Small intestine (tissue), 7 donors: ENCODE data around the gene PSG7. TPM values are rescaled to one million over a fixed set of nuclear protein-coding genes. Genes with fewer than 3 reads are reported as not detected.
A peak's percentile ranks its signal among the peaks of the same experiment; 100 is the strongest.
"Not testable (repeated sequence)": the region's sequence is repeated elsewhere in the genome, so short reads cannot be mapped to it uniquely, and the experiment has no call there.

Experiments used
- DNase-seq, 2 donors: peaks; one replicate each; pipeline versions ENCODE4 v3.0.0 to v3.0.0-alpha.2; 2013
- FAIRE-seq: peaks from 2 replicates; lab custom pipeline; 2012; peaks lifted over from hg19 to GRCh38; lab: Jason Lieb, UNC
- H3K27ac ChIP-seq, 3 donors: one replicate each; pipeline ENCODE4 v1.5.1; 2013; ENCODE audit warnings: low read length in 2 of 3, mild to moderate bottlenecking in 2 of 3, control low read depth in 1 of 3, inconsistent platforms in 1 of 3, low read depth in 1 of 3, moderate library complexity in 1 of 3
- H3K27me3 ChIP-seq, 3 donors: one replicate each; pipeline ENCODE4 v1.6.1; 2013; ENCODE audit warnings: low read length in 3 of 3, inconsistent platforms in 1 of 3; ENCODE audit not compliant: control insufficient read depth in 3 of 3, insufficient read depth in 3 of 3
- H3K36me3 ChIP-seq, 3 donors: one replicate each; pipeline ENCODE4 v1.6.1; 2013; ENCODE audit warnings: low read length in 3 of 3, inconsistent platforms in 1 of 3, low read depth in 1 of 3, mild to moderate bottlenecking in 1 of 3, moderate library complexity in 1 of 3; ENCODE audit not compliant: control insufficient read depth in 3 of 3, insufficient read depth in 2 of 3
- H3K4me1 ChIP-seq, 3 donors: one replicate each; pipeline ENCODE4 v1.6.1; 2013; ENCODE audit warnings: low read length in 2 of 3, inconsistent platforms in 1 of 3, low read depth in 1 of 3, mild to moderate bottlenecking in 1 of 3, moderate library complexity in 1 of 3; ENCODE audit not compliant: control insufficient read depth in 3 of 3, insufficient read depth in 2 of 3
- H3K4me3 ChIP-seq, 3 donors: one replicate each; pipeline ENCODE4 v1.5.1; 2013; ENCODE audit warnings: low read length in 3 of 3, control low read depth in 1 of 3, inconsistent platforms in 1 of 3, low read depth in 1 of 3, mild to moderate bottlenecking in 1 of 3, moderate library complexity in 1 of 3
- H3K9me3 ChIP-seq, 2 donors: one replicate each; pipeline ENCODE4 v1.6.1; 2013; ENCODE audit warnings: low read depth in 1 of 2, low read length in 1 of 2; ENCODE audit not compliant: control insufficient read depth in 2 of 2, insufficient read depth in 1 of 2
- WGBS, 3 donors: extraction: QIAGEN DNeasy Blood & Tissue Kit; methylation state at CpG; one replicate each; pipeline ENCODE4 v1.1.7; 2013; 5-methylcytosine and 5-hydroxymethylcytosine counted together
- polyA plus RNA-seq, 4 donors: library from polyadenylated mRNA; stranded (reverse) in 3 of 4; unstranded in 1 of 4; fragments of 200-250 nt in 3 of 4; fragments of 120-200 nt in 1 of 4; gene quantifications; one replicate each; pipeline versions ENCODE4 v1.2.1 to v1.2.3, GENCODE V29; 2013
- donor health status: healthy with polysubstance abuse.
- donor health status: control.
- donor health status: control.
- donor health status: Bipolar disorder and iron deficiency.
- donor health status: healthy.

PSG7 gene
- polyA plus RNA-seq, 4 donors: not detected

DNA sequence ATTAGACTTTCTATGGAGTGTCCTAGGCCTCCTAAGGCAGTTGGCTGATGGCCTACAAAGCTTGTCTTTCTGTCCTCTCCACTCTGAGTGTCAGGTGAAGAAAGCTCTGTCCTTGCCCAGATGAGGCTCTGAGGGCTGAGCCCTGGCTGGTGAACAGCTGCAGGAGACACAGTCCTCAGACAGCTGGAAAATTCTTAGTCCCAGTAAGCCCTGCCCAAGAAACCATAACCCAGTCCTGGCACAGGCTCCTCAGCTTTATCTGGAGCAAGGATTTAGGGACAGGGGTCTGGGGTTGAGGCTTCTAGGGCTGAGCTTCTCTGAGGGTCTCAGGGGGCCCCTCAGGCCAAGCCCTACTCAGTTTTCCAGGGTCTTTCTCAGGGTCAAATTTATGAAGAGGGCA lies 2.3 kb downstream of the PSG7 start:
- H3K9me3 ChIP-seq, H3K27ac ChIP-seq, DNase-seq, H3K4me1 ChIP-seq, FAIRE-seq, H3K36me3 ChIP-seq, H3K4me3 ChIP-seq, H3K27me3 ChIP-seq: not testable (repeated sequence)

GRCh38 chr19:42934183-42934582 lies 2.8 kb downstream of the PSG7 start:
- H3K27me3 ChIP-seq, H3K4me3 ChIP-seq, H3K36me3 ChIP-seq, FAIRE-seq, DNase-seq, H3K9me3 ChIP-seq, H3K27ac ChIP-seq, H3K4me1 ChIP-seq: not testable (repeated sequence)

DNA sequence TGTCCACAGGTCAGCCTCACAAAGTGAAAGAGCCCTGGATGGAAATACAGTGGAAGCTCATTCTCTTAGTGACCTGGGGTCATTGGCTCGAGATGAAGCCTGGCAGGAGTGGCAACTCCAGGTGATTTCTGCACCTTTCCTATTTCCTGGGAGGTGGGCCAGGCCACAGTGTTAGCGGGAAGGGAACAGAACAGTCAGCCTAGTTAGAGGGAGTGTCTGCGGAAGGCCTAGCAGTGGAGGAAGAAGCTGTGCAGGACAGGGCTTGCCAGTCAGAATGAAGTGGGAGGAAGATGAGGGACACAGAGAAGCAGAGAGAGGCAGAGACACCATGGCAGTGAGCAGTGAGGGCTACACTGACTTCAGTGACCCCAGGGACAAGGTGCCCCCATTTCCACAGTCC lies 3.6 kb downstream of the PSG7 start:
- H3K36me3 ChIP-seq, FAIRE-seq, H3K4me1 ChIP-seq, DNase-seq, H3K27me3 ChIP-seq, H3K4me3 ChIP-seq, H3K9me3 ChIP-seq, H3K27ac ChIP-seq: not testable (repeated sequence)
- WGBS, 3 donors: 65 to 79% (median 67%) methylated on average over 3 of the region's 3 CpGs

- not testable (repeated sequence) for H3K9me3 ChIP-seq, H3K36me3 ChIP-seq, H3K4me3 ChIP-seq, H3K4me1 ChIP-seq, H3K27ac ChIP-seq, H3K27me3 ChIP-seq, FAIRE-seq, DNase-seq
- WGBS, 3 donors: 41 to 55% (median 50%) methylated on average over 5 of the region's 5 CpGs
Observed at GRCh38 chr19:42932485-42933101, 4.4 kb downstream of the PSG7 start.

GRCh38 chr19:42930214-42930613 lies 6.8 kb downstream of the PSG7 start:
- H3K36me3 ChIP-seq: not testable (repeated sequence)

GRCh38 chr19:42928896-42929295 lies 8.1 kb downstream of the PSG7 start:
- no peak for DNase-seq
- no peaks in the 10 kb centered on the region for H3K36me3 ChIP-seq
- H3K4me1 ChIP-seq: no peaks in the 10 kb centered on the region
- no peak for FAIRE-seq
- H3K9me3 ChIP-seq: no peaks in the 10 kb centered on the region
- no peaks in the 10 kb centered on the region for H3K27me3 ChIP-seq
- 77 to 88% (median 85%) methylated on average over 3 of the region's 3 CpGs for WGBS, 3 donors
- no peak overlapping the region for H3K4me3 ChIP-seq
- no peak overlapping the region for H3K27ac ChIP-seq

More at GRCh38 chr19:42930214-42930613, 6.8 kb downstream of the PSG7 start:
- DNase-seq, H3K27me3 ChIP-seq, H3K27ac ChIP-seq, FAIRE-seq, H3K4me1 ChIP-seq, H3K9me3 ChIP-seq, H3K4me3 ChIP-seq: not testable (repeated sequence)
- 0 to 6% (median 4%) methylated on average over 1 of the region's 1 CpG for WGBS, 3 donors

DNA sequence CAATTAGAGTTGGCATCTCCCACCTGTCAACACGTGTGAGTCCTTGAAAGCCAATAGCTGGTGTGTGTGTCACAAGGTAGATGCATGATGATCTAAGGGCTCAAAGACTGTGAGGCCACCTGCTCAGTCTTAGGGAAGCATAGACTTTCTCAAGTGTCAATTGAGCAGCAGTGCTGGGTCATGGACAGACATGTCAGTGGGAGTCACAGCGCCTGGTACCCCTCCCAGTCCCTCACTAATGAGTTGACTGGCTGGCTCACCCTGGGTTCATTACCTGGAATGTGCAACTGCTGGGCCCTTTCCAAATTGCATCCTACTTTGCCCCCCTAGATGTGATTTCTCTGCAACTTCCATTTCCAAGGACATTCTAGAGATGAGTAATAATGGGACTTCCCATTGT lies 10.2 kb downstream of the PSG7 start:
- no peaks in the 10 kb centered on the region for H3K36me3 ChIP-seq
- peaks cover 0 to 2% of the 10 kb centered on the region in 2 donors for H3K9me3 ChIP-seq

DNA sequence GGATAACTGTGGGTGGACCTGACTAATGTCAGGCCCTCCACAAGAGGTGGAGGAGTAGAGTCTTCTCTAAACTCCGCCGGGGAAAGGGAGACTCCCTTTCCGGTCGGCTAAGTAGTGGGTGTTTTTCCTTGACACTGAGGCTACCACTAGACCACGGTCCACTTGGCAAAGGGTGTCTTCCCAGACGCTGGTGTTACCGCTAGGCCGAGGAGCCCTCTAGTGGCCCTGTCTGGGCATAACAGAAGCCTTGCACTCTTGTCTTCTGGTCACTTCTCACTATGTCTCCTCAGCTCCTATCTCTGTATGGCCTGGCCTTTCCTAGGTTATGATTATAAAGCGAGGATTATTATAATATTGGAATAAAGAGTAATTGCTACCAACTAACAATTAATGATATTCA lies 13.9 kb downstream of the PSG7 start:
- not testable (repeated sequence) for H3K36me3 ChIP-seq, H3K4me3 ChIP-seq, H3K27me3 ChIP-seq, H3K4me1 ChIP-seq, FAIRE-seq, H3K27ac ChIP-seq, H3K9me3 ChIP-seq
- 43 to 49% (median 46%) methylated on average over 9 of the region's 9 CpGs for whole genome bisulfite sequencing, 3 donors
- peak in 1 of 2 donors; percentile 2 for DNase-seq

More for the DNA sequence above, 10.2 kb downstream of the PSG7 start:
- WGBS, 3 donors: 51 to 58% (median 51%) methylated on average over 2 of the region's 2 CpGs
- H3K4me1 ChIP-seq: no peaks in the 10 kb centered on the region
- no peaks in the 10 kb centered on the region for H3K27me3 ChIP-seq
- no peak for DNase-seq
- FAIRE-seq: no peak
- H3K27ac ChIP-seq: no peak overlapping the region
- no peak overlapping the region for H3K4me3 ChIP-seq

DNA sequence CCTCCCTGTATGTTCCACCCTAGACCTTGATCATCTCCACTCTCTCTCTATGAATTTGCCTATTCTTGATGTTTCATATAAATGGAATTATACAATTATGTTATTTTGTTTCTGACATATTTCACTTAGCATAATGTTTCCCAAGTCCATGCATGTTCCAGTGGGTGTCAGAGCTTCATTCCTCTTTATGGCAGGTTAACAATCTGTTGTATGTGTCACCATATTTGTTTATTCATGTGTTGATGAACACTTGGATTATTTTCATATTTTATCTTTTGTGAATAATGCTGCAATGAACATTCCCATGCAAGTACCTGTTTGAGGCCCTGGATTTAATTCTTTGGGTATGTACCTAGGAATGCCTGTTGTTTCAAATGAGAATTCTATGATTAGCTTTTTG lies 16.0 kb downstream of the PSG7 start:
- H3K4me1 ChIP-seq, H3K9me3 ChIP-seq, H3K27me3 ChIP-seq, DNase-seq, FAIRE-seq, H3K36me3 ChIP-seq, H3K4me3 ChIP-seq, H3K27ac ChIP-seq: not testable (repeated sequence)
